MG63 (cell line): ENCODE data around the gene OGFOD2. TPM values are rescaled to one million over a fixed set of nuclear protein-coding genes. Genes with fewer than 3 reads are reported as not detected.

Experiments used
- DNase-seq: peaks from one replicate; pipeline ENCODE4 v3.0.0-alpha.2; 2020
- H3K27me3 ChIP-seq: fragments of 250-450 bp; sonication (Bioruptor Pico); 2 replicates; pipeline ENCODE4 v1.5.1; 2020; ENCODE audit warnings: mild to moderate bottlenecking, moderate library complexity
- H3K36me3 ChIP-seq: fragments of 250-450 bp; sonication (Bioruptor Pico); 2 replicates; pipeline ENCODE4 v1.5.1; 2020; ENCODE audit warnings: mild to moderate bottlenecking, moderate library complexity
- H3K4me3 ChIP-seq: fragments of 250-450 bp; sonication (Bioruptor Pico); 2 replicates; pipeline ENCODE4 v1.5.1; 2020; ENCODE audit warnings: mild to moderate bottlenecking, moderate library complexity
- H3K9me3 ChIP-seq: fragments of 250-450 bp; sonication (Bioruptor Pico); 2 replicates; pipeline ENCODE4 v1.5.1; 2020; ENCODE audit warnings: mild to moderate bottlenecking, moderate library complexity
- total RNA-seq: library from RNA; depleted of rRNA; stranded (reverse); fragments of >200 nt; shearing (Covaris generic); gene quantifications from 2 replicates; pipeline ENCODE4 v1.2.3, GENCODE V29; 2014; ENCODE audit warnings: low replicate concordance

Gene OGFOD2
- total RNA-seq, 1 experiment from 2014 or later, result 24.2 TPM

- H3K4me3 ChIP-seq, result peak overlapping the region; percentile 77
- H3K9me3 ChIP-seq, result no peaks in the 10 kb centered on the region
- H3K27me3 ChIP-seq, result no peaks in the 10 kb centered on the region
- no peak for DNase-seq
- peaks cover 31% of the 10 kb centered on the region for H3K36me3 ChIP-seq
These were observed 6.8 kb downstream of the OGFOD2 start for GRCh38 chr12:122981587-122982476.

GRCh38 chr12:122982477-122982815 is 7.4 kb downstream of the OGFOD2 start:
- no peaks in the 10 kb centered on the region for H3K27me3 ChIP-seq
- H3K9me3 ChIP-seq, result no peaks in the 10 kb centered on the region
- H3K36me3 ChIP-seq, result peaks cover 25% of the 10 kb centered on the region
- no peak overlapping the region for H3K4me3 ChIP-seq
- DNase-seq, result no peak

GRCh38 chr12:122982963-122983788 is 8.1 kb downstream of the OGFOD2 start:
- peaks cover 25% of the 10 kb centered on the region for H3K36me3 ChIP-seq
- no peak overlapping the region for H3K4me3 ChIP-seq
- H3K9me3 ChIP-seq, result no peaks in the 10 kb centered on the region
- DNase-seq, result no peak
- H3K27me3 ChIP-seq, result no peaks in the 10 kb centered on the region

GRCh38 chr12:122983789-122984515 is 8.9 kb downstream of the OGFOD2 start:
- H3K9me3 ChIP-seq, result no peaks in the 10 kb centered on the region
- H3K27me3 ChIP-seq, result no peaks in the 10 kb centered on the region
- H3K4me3 ChIP-seq, result no peak overlapping the region
- DNase-seq, result no peak
- H3K36me3 ChIP-seq, result peaks cover 25% of the 10 kb centered on the region

GRCh38 chr12:122984612-122985337 is 9.7 kb downstream of the OGFOD2 start:
- no peaks in the 10 kb centered on the region for H3K27me3 ChIP-seq
- no peaks in the 10 kb centered on the region for H3K9me3 ChIP-seq
- peaks cover 25% of the 10 kb centered on the region for H3K36me3 ChIP-seq
- no peak overlapping the region for H3K4me3 ChIP-seq
- DNase-seq, result no peak

GRCh38 chr12:122985338-122986257 is 10.6 kb downstream of the OGFOD2 start:
- no peak for DNase-seq
- no peaks in the 10 kb centered on the region for H3K27me3 ChIP-seq
- H3K36me3 ChIP-seq, result peaks cover 25% of the 10 kb centered on the region
- H3K4me3 ChIP-seq, result no peak overlapping the region
- no peaks in the 10 kb centered on the region for H3K9me3 ChIP-seq

GRCh38 chr12:122986258-122986871 is 11.3 kb downstream of the OGFOD2 start:
- no peak overlapping the region for H3K4me3 ChIP-seq
- H3K9me3 ChIP-seq, result no peaks in the 10 kb centered on the region
- H3K36me3 ChIP-seq, result peaks cover 22% of the 10 kb centered on the region
- no peak for DNase-seq
- H3K27me3 ChIP-seq, result no peaks in the 10 kb centered on the region

GRCh38 chr12:122987086-122987951 is 12.3 kb downstream of the OGFOD2 start:
- Histone ChIP-seq H3K4me3 (no peak overlapping the region), H3K27me3 (no peaks in the 10 kb centered on the region), H3K36me3 (peaks cover 12% of the 10 kb centered on the region), H3K9me3 (no peaks in the 10 kb centered on the region)
- no peak for DNase-seq

- DNase-seq, result no peak
- H3K4me3 ChIP-seq, result no peak overlapping the region
- peaks cover 5% of the 10 kb centered on the region for H3K36me3 ChIP-seq
- H3K9me3 ChIP-seq, result no peaks in the 10 kb centered on the region
- H3K27me3 ChIP-seq, result no peaks in the 10 kb centered on the region
These were observed 13.0 kb downstream of the OGFOD2 start for GRCh38 chr12:122988036-122988435.

GRCh38 chr12:122988612-122989212 is 13.7 kb downstream of the OGFOD2 start:
- peaks cover 2% of the 10 kb centered on the region; the same call in 1 of the 2 replicates for H3K36me3 ChIP-seq
- no peaks in the 10 kb centered on the region for H3K9me3 ChIP-seq
- H3K4me3 ChIP-seq, result no peak overlapping the region
- no peaks in the 10 kb centered on the region for H3K27me3 ChIP-seq
- DNase-seq, result no peak

- Histone ChIP-seq H3K4me3 (no peak overlapping the region), H3K9me3 (no peaks in the 10 kb centered on the region), H3K36me3 (peaks cover 2% of the 10 kb centered on the region; the same call in 1 of the 2 replicates), H3K27me3 (no peaks in the 10 kb centered on the region)
- no peak for DNase-seq
These were observed 14.3 kb downstream of the OGFOD2 start for GRCh38 chr12:122989225-122989839.

GRCh38 chr12:122989874-122990419 is 14.9 kb downstream of the OGFOD2 start:
- DNase-seq, result no peak
- no peaks in the 10 kb centered on the region for H3K9me3 ChIP-seq
- peaks cover 2% of the 10 kb centered on the region; the same call in 1 of the 2 replicates for H3K36me3 ChIP-seq
- H3K27me3 ChIP-seq, result no peaks in the 10 kb centered on the region
- no peak overlapping the region for H3K4me3 ChIP-seq

- no peak for DNase-seq
- no peaks in the 10 kb centered on the region for H3K27me3 ChIP-seq
- no peaks in the 10 kb centered on the region for H3K9me3 ChIP-seq
- peaks cover under 1% of the 10 kb centered on the region; the same call in 1 of the 2 replicates for H3K36me3 ChIP-seq
- no peak overlapping the region for H3K4me3 ChIP-seq
These were observed 15.5 kb downstream of the OGFOD2 start for GRCh38 chr12:122990561-122990960.
